HEK293 (cell line): ENCODE data around the gene B4GALNT2.

Experiments
- ZNF510 ChIP-seq: fragments of 450-650 bp; formaldehyde crosslinking; IDR thresholded peaks from 2 replicates; pipeline ENCODE4 v1.5.1; 2018; ENCODE audit warnings: mild to moderate bottlenecking, missing genetic modification characterization, missing biosample characterization; ENCODE audit not compliant: insufficient replicate concordance
- TF ChIP-seq, protein P1 (sequence below): IDR thresholded peaks from 2 replicates; pipeline ENCODE4 v1.6.1; 2011; ENCODE audit warnings: mild to moderate bottlenecking, low read depth, low read length, borderline replicate concordance
- TF ChIP-seq, protein P2 (sequence below): fragments of 450-650 bp; formaldehyde crosslinking; IDR thresholded peaks from 2 replicates; pipeline ENCODE4 v1.5.1; 2016; ENCODE audit warnings: missing biosample characterization, missing genetic modification characterization

DNA sequence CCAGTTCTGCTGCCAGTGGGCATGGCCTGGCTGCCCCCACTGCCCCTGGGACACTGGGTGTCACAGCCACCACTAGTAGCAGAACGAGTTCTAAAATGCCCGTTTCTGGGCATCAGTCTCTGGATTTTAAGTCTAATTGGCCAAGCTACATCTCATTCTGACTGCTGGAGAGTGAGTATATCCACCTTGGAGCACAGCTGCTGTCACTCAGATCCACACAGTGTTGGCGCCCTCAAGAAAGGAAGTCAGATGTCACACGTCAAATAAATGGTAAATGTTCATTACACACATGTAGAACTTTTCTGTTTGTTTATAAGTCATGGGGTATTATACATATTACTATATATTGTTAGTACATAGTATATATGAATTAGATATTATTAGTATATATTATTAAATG lies 58.4 kb downstream of the B4GALNT2 start:
- TF ChIP-seq, protein P1, sequence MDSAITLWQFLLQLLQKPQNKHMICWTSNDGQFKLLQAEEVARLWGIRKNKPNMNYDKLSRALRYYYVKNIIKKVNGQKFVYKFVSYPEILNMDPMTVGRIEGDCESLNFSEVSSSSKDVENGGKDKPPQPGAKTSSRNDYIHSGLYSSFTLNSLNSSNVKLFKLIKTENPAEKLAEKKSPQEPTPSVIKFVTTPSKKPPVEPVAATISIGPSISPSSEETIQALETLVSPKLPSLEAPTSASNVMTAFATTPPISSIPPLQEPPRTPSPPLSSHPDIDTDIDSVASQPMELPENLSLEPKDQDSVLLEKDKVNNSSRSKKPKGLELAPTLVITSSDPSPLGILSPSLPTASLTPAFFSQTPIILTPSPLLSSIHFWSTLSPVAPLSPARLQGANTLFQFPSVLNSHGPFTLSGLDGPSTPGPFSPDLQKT, result no peak
- TF ChIP-seq ZNF510 (tag by site-specific recombination), result no peak
- TF ChIP-seq, protein P2, sequence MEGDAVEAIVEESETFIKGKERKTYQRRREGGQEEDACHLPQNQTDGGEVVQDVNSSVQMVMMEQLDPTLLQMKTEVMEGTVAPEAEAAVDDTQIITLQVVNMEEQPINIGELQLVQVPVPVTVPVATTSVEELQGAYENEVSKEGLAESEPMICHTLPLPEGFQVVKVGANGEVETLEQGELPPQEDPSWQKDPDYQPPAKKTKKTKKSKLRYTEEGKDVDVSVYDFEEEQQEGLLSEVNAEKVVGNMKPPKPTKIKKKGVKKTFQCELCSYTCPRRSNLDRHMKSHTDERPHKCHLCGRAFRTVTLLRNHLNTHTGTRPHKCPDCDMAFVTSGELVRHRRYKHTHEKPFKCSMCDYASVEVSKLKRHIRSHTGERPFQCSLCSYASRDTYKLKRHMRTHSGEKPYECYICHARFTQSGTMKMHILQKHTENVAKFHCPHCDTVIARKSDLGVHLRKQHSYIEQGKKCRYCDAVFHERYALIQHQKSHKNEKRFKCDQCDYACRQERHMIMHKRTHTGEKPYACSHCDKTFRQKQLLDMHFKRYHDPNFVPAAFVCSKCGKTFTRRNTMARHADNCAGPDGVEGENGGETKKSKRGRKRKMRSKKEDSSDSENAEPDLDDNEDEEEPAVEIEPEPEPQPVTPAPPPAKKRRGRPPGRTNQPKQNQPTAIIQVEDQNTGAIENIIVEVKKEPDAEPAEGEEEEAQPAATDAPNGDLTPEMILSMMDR, result no peak
